Effector memory CD4-positive, alpha-beta T cell (primary cell): Measurements from ENCODE around the gene ZFAND2B.
"Not testable (repeated sequence)": the region's sequence is repeated elsewhere in the genome, so short reads cannot be mapped to it uniquely, and the experiment has no call there.

Source experiments
- DNase-seq, 3 donors: peaks; one replicate each; pipeline ENCODE4 v3.0.0-alpha.2; 2020
- H3K27ac ChIP-seq: 2 replicates; pipeline ENCODE4 v1.7.0; 2013; ENCODE audit warnings: mild to moderate bottlenecking, low read length, moderate library complexity; ENCODE audit not compliant: insufficient read depth, poor library complexity, severe bottlenecking
- H3K27me3 ChIP-seq: replicated peaks from 2 replicates; pipeline ENCODE4 v1.7.0; 2013; ENCODE audit warnings: mild to moderate bottlenecking, low read length; ENCODE audit not compliant: insufficient read depth, control insufficient read depth, poor library complexity, severe bottlenecking
- H3K36me3 ChIP-seq: 2 replicates; pipeline ENCODE4 v1.7.0; 2013; ENCODE audit warnings: mild to moderate bottlenecking, low read length, moderate library complexity; ENCODE audit not compliant: control insufficient read depth, insufficient read depth
- H3K4me1 ChIP-seq: 2 replicates; pipeline ENCODE4 v1.7.0; 2013; ENCODE audit warnings: low read length, mild to moderate bottlenecking; ENCODE audit not compliant: control insufficient read depth, insufficient read depth, poor library complexity, severe bottlenecking
- H3K4me3 ChIP-seq: 2 replicates; pipeline ENCODE4 v1.7.0; 2013; ENCODE audit warnings: low read length, low read depth, mild to moderate bottlenecking; ENCODE audit not compliant: insufficient read depth, poor library complexity, severe bottlenecking
- H3K9me3 ChIP-seq: 2 replicates; pipeline ENCODE4 v1.7.0; 2013; ENCODE audit warnings: mild to moderate bottlenecking, low read length, moderate library complexity; ENCODE audit not compliant: control insufficient read depth

ZFAND2B gene

GRCh38 chr2:219183151-219183772 lies 23.3 kb upstream of the ZFAND2B start:
- no peaks in the 10 kb centered on the region for H3K27me3 ChIP-seq
- no peak overlapping the region for H3K4me3 ChIP-seq
- H3K27ac ChIP-seq: no peak overlapping the region
- H3K9me3 ChIP-seq: no peaks in the 10 kb centered on the region
- DNase-seq: no peak
- H3K36me3 ChIP-seq: peaks cover 45% of the 10 kb centered on the region
- peaks cover 16% of the 10 kb centered on the region for H3K4me1 ChIP-seq

GRCh38 chr2:219184121-219184520 lies 22.5 kb upstream of the ZFAND2B start:
- Histone ChIP-seq H3K4me3 (no peak overlapping the region), H3K4me1 (peaks cover 10% of the 10 kb centered on the region), H3K9me3 (no peaks in the 10 kb centered on the region), H3K36me3 (peaks cover 45% of the 10 kb centered on the region), H3K27me3 (no peaks in the 10 kb centered on the region), H3K27ac (no peak overlapping the region)
- DNase-seq: no peak

GRCh38 chr2:219186754-219187456 lies 19.7 kb upstream of the ZFAND2B start:
- Histone ChIP-seq H3K27ac (no peak overlapping the region), H3K36me3 (peaks cover 25% of the 10 kb centered on the region), H3K27me3 (no peaks in the 10 kb centered on the region), H3K9me3 (no peaks in the 10 kb centered on the region), H3K4me3 (no peak overlapping the region), H3K4me1 (peaks cover 3% of the 10 kb centered on the region)
- no peak for DNase-seq

- DNase-seq: no peak
- no peaks in the 10 kb centered on the region for H3K4me1 ChIP-seq
- no peaks in the 10 kb centered on the region for H3K9me3 ChIP-seq
- no peaks in the 10 kb centered on the region for H3K27me3 ChIP-seq
- H3K4me3 ChIP-seq: no peak overlapping the region
- H3K36me3 ChIP-seq: no peaks in the 10 kb centered on the region
- H3K27ac ChIP-seq: no peak overlapping the region
These were observed 9.2 kb upstream of the ZFAND2B start for GRCh38 chr2:219197388-219197787.

GRCh38 chr2:219198974-219199373 lies 7.6 kb upstream of the ZFAND2B start:
- Histone ChIP-seq H3K36me3 (no peaks in the 10 kb centered on the region), H3K4me1 (no peaks in the 10 kb centered on the region), H3K27ac (no peak overlapping the region), H3K4me3 (no peak overlapping the region), H3K27me3 (no peaks in the 10 kb centered on the region), H3K9me3 (no peaks in the 10 kb centered on the region)
- DNase-seq: no peak

- H3K27ac ChIP-seq: no peak overlapping the region
- H3K4me3 ChIP-seq: no peak overlapping the region
- no peaks in the 10 kb centered on the region for H3K27me3 ChIP-seq
- DNase-seq: no peak
- H3K4me1 ChIP-seq: no peaks in the 10 kb centered on the region
- no peaks in the 10 kb centered on the region for H3K9me3 ChIP-seq
- H3K36me3 ChIP-seq: no peaks in the 10 kb centered on the region
These were observed 6.9 kb upstream of the ZFAND2B start for GRCh38 chr2:219199470-219200211.

GRCh38 chr2:219200502-219201326 lies 5.9 kb upstream of the ZFAND2B start:
- not testable (repeated sequence) for H3K27ac ChIP-seq

GRCh38 chr2:219201331-219201730 lies 5.3 kb upstream of the ZFAND2B start:
- not testable (repeated sequence) for H3K4me1 ChIP-seq, DNase-seq, H3K9me3 ChIP-seq, H3K27ac ChIP-seq, H3K27me3 ChIP-seq, H3K36me3 ChIP-seq, H3K4me3 ChIP-seq

More at GRCh38 chr2:219200502-219201326, 5.9 kb upstream of the ZFAND2B start:
- not testable (repeated sequence) for DNase-seq, H3K36me3 ChIP-seq, H3K27me3 ChIP-seq, H3K4me3 ChIP-seq, H3K9me3 ChIP-seq, H3K4me1 ChIP-seq

- H3K4me3 ChIP-seq: no peak overlapping the region
- peaks cover 5% of the 10 kb centered on the region for H3K4me1 ChIP-seq
- H3K36me3 ChIP-seq: no peaks in the 10 kb centered on the region
- no peak for DNase-seq
- no peak overlapping the region for H3K27ac ChIP-seq
- H3K9me3 ChIP-seq: no peaks in the 10 kb centered on the region
- no peaks in the 10 kb centered on the region for H3K27me3 ChIP-seq
These were observed 2.0 kb upstream of the ZFAND2B start for GRCh38 chr2:219204425-219205164.
